Parathyroid adenoma (tissue), 2 donors: ENCODE data around the gene VGLL3.

Source experiments
- H2AFZ ChIP-seq: fragments of 300-600 bp; sonication (generic); one replicate; pipeline ENCODE4 v1.7.0; 2017; ENCODE audit warnings: antibody characterized with exemption, mild to moderate bottlenecking
- H3K27ac ChIP-seq: fragments of 300-600 bp; sonication (generic); one replicate; pipeline ENCODE4 v1.7.0; 2017
- H3K27me3 ChIP-seq: fragments of 300-600 bp; sonication (generic); one replicate; pipeline ENCODE4 v1.7.0; 2017; ENCODE audit warnings: low read length; ENCODE audit not compliant: control insufficient read depth, insufficient read depth
- H3K36me3 ChIP-seq: fragments of 300-600 bp; sonication (generic); one replicate; pipeline ENCODE4 v1.7.0; 2017; ENCODE audit warnings: low read length; ENCODE audit not compliant: control insufficient read depth, insufficient read depth
- H3K4me1 ChIP-seq: fragments of 300-600 bp; sonication (generic); one replicate; pipeline ENCODE4 v1.7.0; 2017; ENCODE audit warnings: control low read depth
- H3K4me2 ChIP-seq: fragments of 300-600 bp; sonication (generic); one replicate; pipeline ENCODE4 v1.7.0; 2017; ENCODE audit warnings: low read length
- H3K4me3 ChIP-seq: fragments of 300-600 bp; sonication (generic); one replicate; pipeline ENCODE4 v1.7.0; 2017; ENCODE audit warnings: low read depth, low read length
- H3K79me2 ChIP-seq: fragments of 300-600 bp; sonication (generic); one replicate; pipeline ENCODE4 v1.7.0; 2017; ENCODE audit warnings: control low read depth
- H3K9ac ChIP-seq: fragments of 300-600 bp; sonication (generic); one replicate; pipeline ENCODE4 v1.7.0; 2017; ENCODE audit warnings: mild to moderate bottlenecking
- H3K9me3 ChIP-seq: fragments of 300-600 bp; sonication (generic); one replicate; pipeline ENCODE4 v1.7.0; 2017; ENCODE audit warnings: low read length; ENCODE audit not compliant: control insufficient read depth
- TF ChIP-seq, protein P1 (sequence below): fragments of 300-600 bp; sonication (generic); IDR thresholded peaks from one replicate; pipeline ENCODE4 v1.7.0; 2017; ENCODE audit warnings: antibody characterized with exemption, mild to moderate bottlenecking
- donor health status: primary hyperparathyroidism.

VGLL3 gene

DNA sequence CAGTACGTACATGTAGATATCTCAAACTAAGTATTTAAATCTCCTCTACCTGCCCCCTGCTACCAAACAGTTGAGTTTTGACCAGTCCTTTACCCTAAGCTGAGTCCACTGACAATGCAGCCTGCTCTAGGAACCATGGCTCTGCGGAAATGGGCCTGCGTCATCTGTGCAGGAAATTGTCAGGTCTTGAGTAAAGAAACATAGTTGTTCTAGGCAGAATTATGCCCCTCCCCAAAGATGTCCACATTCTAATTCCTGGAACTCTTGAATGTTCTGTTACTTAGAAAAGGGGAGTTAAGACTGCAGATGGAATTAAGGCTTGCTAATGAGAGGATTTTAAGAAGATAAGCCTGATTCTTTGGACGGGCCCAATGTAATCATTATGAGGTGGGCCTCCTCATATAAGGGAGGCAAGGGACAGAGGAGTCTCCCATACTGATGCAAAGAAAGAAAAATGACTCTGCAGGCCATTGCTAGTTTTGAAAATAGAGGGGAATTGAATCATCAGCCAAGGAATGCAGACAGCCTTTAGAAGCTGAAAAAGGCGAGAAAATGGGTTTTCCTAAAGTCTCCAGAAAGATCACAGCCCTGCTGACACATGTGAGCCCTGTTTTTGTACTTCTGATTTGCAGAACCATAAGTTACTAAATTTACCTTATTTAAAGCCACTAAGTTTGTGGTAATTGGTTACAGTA is 5.5 kb upstream of the VGLL3 start:
- no peaks in the 10 kb centered on the region for H3K79me2 ChIP-seq
- H3K4me3 ChIP-seq: no peak overlapping the region
- no peaks in the 10 kb centered on the region for H3K27me3 ChIP-seq
- no peaks in the 10 kb centered on the region for H3K4me1 ChIP-seq
- TF ChIP-seq, protein P1, sequence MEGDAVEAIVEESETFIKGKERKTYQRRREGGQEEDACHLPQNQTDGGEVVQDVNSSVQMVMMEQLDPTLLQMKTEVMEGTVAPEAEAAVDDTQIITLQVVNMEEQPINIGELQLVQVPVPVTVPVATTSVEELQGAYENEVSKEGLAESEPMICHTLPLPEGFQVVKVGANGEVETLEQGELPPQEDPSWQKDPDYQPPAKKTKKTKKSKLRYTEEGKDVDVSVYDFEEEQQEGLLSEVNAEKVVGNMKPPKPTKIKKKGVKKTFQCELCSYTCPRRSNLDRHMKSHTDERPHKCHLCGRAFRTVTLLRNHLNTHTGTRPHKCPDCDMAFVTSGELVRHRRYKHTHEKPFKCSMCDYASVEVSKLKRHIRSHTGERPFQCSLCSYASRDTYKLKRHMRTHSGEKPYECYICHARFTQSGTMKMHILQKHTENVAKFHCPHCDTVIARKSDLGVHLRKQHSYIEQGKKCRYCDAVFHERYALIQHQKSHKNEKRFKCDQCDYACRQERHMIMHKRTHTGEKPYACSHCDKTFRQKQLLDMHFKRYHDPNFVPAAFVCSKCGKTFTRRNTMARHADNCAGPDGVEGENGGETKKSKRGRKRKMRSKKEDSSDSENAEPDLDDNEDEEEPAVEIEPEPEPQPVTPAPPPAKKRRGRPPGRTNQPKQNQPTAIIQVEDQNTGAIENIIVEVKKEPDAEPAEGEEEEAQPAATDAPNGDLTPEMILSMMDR: no peak
- no peak overlapping the region for H3K27ac ChIP-seq
- H3K9me3 ChIP-seq: no peaks in the 10 kb centered on the region
- no peak overlapping the region for H3K9ac ChIP-seq
- H2AFZ ChIP-seq: no peak overlapping the region
- H3K4me2 ChIP-seq: no peak overlapping the region
- H3K36me3 ChIP-seq: no peaks in the 10 kb centered on the region

DNA sequence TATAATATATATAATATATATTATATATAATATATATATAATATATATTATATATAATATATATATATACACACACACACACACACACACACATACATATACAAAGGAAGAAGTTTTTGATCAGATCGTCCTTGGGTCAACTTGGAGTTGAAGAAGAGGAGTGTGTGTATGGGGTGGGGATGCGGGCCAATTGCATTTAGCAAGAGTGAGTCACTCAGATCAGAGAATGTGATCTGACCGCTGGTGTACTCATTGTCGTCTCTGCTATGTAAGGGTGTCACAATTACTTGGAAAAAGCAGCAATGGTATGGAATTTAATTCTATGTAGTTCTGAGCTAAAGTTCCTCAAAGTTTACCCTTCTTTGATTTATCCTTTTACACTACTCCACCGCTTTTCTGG is 4.6 kb upstream of the VGLL3 start:
- Histone ChIP-seq H3K79me2 (no peaks in the 10 kb centered on the region), H3K27ac (no peak overlapping the region), H3K4me3 (no peak overlapping the region), H3K9me3 (no peaks in the 10 kb centered on the region), H3K4me1 (no peaks in the 10 kb centered on the region), H2AFZ (no peak overlapping the region), H3K27me3 (no peaks in the 10 kb centered on the region), H3K36me3 (no peaks in the 10 kb centered on the region), H3K9ac (no peak overlapping the region), H3K4me2 (no peak overlapping the region)
- TF ChIP-seq, protein P1: no peak

DNA sequence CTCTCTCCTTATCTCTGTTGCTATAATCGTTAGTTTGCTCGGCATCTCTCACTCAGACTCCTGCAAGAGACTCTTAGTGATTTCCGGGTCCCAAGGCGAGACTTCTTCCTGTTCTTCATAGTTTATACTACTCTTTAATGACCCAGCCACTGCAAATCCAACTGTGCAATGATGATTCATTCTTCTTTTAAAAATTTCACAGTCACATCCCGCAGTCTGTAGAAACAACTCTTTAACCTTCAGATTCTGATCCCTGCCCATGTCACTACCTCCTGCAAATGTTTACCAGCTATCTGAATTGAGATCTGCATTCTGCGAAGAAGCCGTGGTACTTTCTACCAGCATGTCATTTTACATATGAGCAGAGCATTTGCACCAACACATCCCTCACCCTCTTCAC is 2.8 kb upstream of the VGLL3 start:
- TF ChIP-seq, protein P1: no peak
- H3K36me3 ChIP-seq: no peaks in the 10 kb centered on the region
- H3K9me3 ChIP-seq: no peaks in the 10 kb centered on the region
- H3K4me2 ChIP-seq: no peak overlapping the region
- H3K4me3 ChIP-seq: no peak overlapping the region
- H3K4me1 ChIP-seq: no peaks in the 10 kb centered on the region
- no peaks in the 10 kb centered on the region for H3K79me2 ChIP-seq
- H3K27me3 ChIP-seq: peaks cover 7% of the 10 kb centered on the region
- H2AFZ ChIP-seq: peak overlapping the region; percentile 3
- no peak overlapping the region for H3K27ac ChIP-seq
- H3K9ac ChIP-seq: no peak overlapping the region

DNA sequence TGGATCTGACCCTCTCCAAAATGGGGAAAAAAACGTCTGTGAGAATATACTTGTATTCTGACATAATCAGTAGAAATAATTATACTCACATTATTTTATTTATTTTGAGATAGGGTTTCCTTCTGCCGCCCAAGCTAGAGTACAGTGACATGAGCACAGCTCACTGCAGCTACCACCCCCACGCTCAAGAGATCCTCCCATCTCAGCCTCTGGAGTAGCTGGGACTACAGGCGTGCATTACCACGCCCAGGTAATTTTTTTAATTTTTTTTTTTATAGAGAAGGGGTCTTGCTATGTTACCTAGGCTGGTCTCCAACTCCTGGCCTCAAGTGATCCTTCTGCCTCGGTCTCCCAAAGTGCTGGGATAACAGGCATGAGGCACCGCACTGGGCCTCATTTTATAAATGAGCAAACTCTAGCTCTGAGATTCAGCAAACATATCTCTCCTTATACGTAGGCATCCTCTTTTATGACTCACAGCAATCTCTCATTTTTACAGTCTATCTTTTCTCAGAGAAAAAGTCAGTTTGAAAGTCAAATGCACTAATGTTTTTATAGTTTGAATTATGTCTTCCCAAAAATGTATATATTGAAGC is 989 bp upstream of the VGLL3 start:
- TF ChIP-seq, protein P1: no peak
- Histone ChIP-seq H3K27ac (no peak overlapping the region), H3K4me3 (no peak overlapping the region), H3K4me1 (no peaks in the 10 kb centered on the region), H3K9ac (no peak overlapping the region), H3K36me3 (no peaks in the 10 kb centered on the region), H3K9me3 (no peaks in the 10 kb centered on the region), H2AFZ (no peak overlapping the region), H3K79me2 (no peaks in the 10 kb centered on the region), H3K27me3 (peaks cover 7% of the 10 kb centered on the region), H3K4me2 (no peak overlapping the region)

DNA sequence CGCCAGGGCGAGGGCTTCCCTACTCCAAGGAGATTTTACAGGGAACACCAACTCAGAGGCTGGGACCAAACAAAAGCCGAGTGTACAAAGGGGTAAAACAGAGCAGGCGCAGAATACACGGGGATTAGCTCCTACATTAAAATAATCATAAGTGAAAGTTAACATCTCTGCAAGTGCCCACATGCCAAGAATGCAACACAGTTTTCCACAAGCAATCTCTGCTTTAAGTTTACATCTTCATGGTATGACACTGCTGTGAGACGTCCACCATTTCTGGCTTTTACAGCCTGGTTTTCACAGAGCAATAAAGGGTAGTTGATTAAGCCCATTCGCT is 500 bp upstream of the VGLL3 start:
- H3K79me2 ChIP-seq: no peaks in the 10 kb centered on the region
- H3K27ac ChIP-seq: no peak overlapping the region
- H3K36me3 ChIP-seq: no peaks in the 10 kb centered on the region
- H3K4me1 ChIP-seq: no peaks in the 10 kb centered on the region
- TF ChIP-seq, protein P1: no peak
- no peak overlapping the region for H3K9ac ChIP-seq
- H3K4me2 ChIP-seq: peak overlapping the region; percentile 87
- H3K9me3 ChIP-seq: no peaks in the 10 kb centered on the region
- peak overlapping the region; percentile 39 for H2AFZ ChIP-seq
- H3K27me3 ChIP-seq: peaks cover 7% of the 10 kb centered on the region
- H3K4me3 ChIP-seq: peak overlapping the region; percentile 53
